Calu3 (cell line): ENCODE measurements around the gene LGALS7. TPM values are rescaled to one million over a fixed set of nuclear protein-coding genes. Genes with fewer than 3 reads are reported as not detected.
"Not testable (repeated sequence)": the region's sequence is repeated elsewhere in the genome, so short reads cannot be mapped to it uniquely, and the experiment has no call there.

Experiments used
- BruUV-seq: library from RNA; stranded (reverse); fragments of 400-500 nt; replicated peaks from 2 replicates; lab custom pipeline; 2021; lab: Mats Ljungman, UMichigan
- CTCF ChIA-PET: fragments of 300-600 bp; sonication (Branson Sonifier 250); formaldehyde crosslinking; loops from one replicate; lab custom pipeline; 2022; ENCODE audit warnings: antibody characterized with exemption; lab: Charles Lee
- DNase-seq: peaks from one replicate; pipeline ENCODE4 v3.0.0; 2022
- H3K27ac Mint-ChIP-seq: one replicate; pipeline ENCODE4 v1.8.0; 2022; ENCODE audit warnings: mixed read lengths; ENCODE audit not compliant: unreplicated experiment
- H3K27me3 Mint-ChIP-seq: one replicate; pipeline ENCODE4 v1.8.0; 2022; ENCODE audit warnings: mixed read lengths; ENCODE audit not compliant: unreplicated experiment
- H3K36me3 Mint-ChIP-seq: one replicate; pipeline ENCODE4 v1.8.0; 2022; ENCODE audit warnings: mild to moderate bottlenecking, moderate library complexity, mixed read lengths; ENCODE audit not compliant: insufficient read depth, unreplicated experiment
- H3K4me1 Mint-ChIP-seq: one replicate; pipeline ENCODE4 v1.8.0; 2022; ENCODE audit warnings: mild to moderate bottlenecking, low read depth, mixed read lengths; ENCODE audit not compliant: unreplicated experiment
- H3K4me3 Mint-ChIP-seq: one replicate; pipeline ENCODE4 v1.8.0; 2022; ENCODE audit warnings: mild to moderate bottlenecking, low read depth, moderate library complexity, mixed read lengths; ENCODE audit not compliant: unreplicated experiment
- H3K9me3 Mint-ChIP-seq: one replicate; pipeline ENCODE4 v1.8.0; 2022; ENCODE audit warnings: low read depth, mixed read lengths; ENCODE audit not compliant: unreplicated experiment
- intact Hi-C: fragments of 100-400 bp; cut with micrococcal nuclease; formaldehyde crosslinking; loops from one replicate; pipeline ENCODE4 v1.10.0; 2022; ENCODE audit not compliant: unreplicated experiment
- total RNA-seq: library from RNA; stranded (reverse); gene quantifications from 2 replicates; pipeline ENCODE4 v1.2.3, GENCODE V29; 2022
- TF ChIP-seq, protein P1 (sequence below): fragments of 200-600 bp; IDR thresholded peaks from one replicate; pipeline ENCODE4 v1.8.0; 2022; ENCODE audit warnings: antibody characterized with exemption; ENCODE audit not compliant: unreplicated experiment

Gene LGALS7
- total RNA-seq, 1 experiment from 2014 or later: not detected

DNA sequence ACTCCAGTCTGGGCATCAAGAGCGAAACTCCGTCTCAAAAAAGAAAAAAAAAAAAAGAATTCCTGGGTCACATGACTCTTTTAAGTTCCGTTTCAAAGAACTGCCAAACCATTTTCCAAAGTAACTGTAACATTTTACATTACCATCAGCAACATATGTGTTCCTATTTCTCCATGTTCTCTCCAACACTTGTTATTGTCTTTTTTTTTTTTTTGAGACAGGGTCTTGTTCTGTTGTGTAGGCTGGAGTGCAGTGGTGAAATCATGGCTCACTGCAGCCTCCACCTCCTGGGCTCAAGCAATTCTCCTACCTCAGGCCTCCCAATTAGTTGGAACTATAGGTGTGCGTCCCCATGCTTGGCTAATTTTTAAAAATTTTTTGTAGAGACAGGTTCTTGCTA, 22.2 kb upstream of the LGALS7 start:
- H3K4me1 Mint-ChIP-seq: no peaks in the 10 kb centered on the region
- DNase-seq: no peak
- CTCF ChIA-PET: no interaction called here
- H3K27me3 Mint-ChIP-seq: no peaks in the 10 kb centered on the region
- no peaks in the 10 kb centered on the region for H3K9me3 Mint-ChIP-seq
- no peak overlapping the region for H3K4me3 Mint-ChIP-seq
- H3K27ac Mint-ChIP-seq: no peak overlapping the region
- intact Hi-C loops: loop anchor here (5.0 kb wide), 1 partner anchor 33 kb away; no protein-coding TSS in a partner anchor
- peaks cover 13% of the 10 kb centered on the region for H3K36me3 Mint-ChIP-seq
- TF ChIP-seq, protein P1, sequence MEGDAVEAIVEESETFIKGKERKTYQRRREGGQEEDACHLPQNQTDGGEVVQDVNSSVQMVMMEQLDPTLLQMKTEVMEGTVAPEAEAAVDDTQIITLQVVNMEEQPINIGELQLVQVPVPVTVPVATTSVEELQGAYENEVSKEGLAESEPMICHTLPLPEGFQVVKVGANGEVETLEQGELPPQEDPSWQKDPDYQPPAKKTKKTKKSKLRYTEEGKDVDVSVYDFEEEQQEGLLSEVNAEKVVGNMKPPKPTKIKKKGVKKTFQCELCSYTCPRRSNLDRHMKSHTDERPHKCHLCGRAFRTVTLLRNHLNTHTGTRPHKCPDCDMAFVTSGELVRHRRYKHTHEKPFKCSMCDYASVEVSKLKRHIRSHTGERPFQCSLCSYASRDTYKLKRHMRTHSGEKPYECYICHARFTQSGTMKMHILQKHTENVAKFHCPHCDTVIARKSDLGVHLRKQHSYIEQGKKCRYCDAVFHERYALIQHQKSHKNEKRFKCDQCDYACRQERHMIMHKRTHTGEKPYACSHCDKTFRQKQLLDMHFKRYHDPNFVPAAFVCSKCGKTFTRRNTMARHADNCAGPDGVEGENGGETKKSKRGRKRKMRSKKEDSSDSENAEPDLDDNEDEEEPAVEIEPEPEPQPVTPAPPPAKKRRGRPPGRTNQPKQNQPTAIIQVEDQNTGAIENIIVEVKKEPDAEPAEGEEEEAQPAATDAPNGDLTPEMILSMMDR: no peak
- BruUV-seq: no TSS peak

DNA sequence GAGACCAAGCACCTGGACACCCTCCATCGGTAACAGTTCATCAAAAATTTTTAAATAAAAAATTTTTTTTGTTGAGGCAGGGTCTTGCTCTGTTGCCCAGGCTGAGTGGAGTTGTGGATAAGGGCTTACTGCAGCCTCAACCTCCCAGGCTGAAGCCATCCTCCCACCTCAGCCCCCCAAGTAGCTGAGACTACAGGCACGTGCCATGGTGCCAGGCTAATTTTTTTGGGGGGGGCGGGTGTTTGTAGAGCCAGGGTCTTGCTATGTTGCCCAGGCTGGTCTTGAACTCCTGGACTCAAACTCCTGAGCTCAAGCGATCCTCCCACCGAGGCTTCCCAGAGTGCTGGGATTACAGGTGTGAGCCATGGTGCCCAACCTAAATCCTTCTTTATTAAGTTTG, 20.4 kb upstream of the LGALS7 start:
- H3K27me3 Mint-ChIP-seq: no peaks in the 10 kb centered on the region

DNA sequence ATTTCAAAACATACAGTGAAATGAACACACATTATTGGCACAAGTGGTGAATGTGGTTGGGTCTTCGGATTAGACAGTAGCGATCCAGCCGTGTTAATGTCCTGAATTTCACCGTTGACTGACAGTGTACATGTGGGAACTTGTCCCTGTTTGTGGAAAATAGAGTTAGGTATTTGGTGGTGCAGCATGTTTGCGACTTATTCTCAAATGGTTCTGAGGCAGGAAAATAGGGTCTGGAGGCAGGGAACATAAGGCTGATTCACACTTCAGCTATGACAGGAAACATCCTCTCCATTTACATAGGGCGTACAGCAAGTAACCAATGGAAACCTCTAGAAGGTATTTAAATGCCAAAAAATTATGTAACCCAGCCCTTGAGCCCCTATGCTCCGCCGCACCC, 19.9 kb upstream of the LGALS7 start:
- Mint-ChIP-seq H3K27me3 (no peaks in the 10 kb centered on the region), H3K27ac (no peak overlapping the region), H3K9me3 (no peaks in the 10 kb centered on the region), H3K4me3 (no peak overlapping the region), H3K36me3 (peaks cover 13% of the 10 kb centered on the region), H3K4me1 (peaks cover 7% of the 10 kb centered on the region)
- DNase-seq: no peak
- TF ChIP-seq, protein P1: no peak
- BruUV-seq: no TSS peak
- CTCF ChIA-PET: interaction anchor here (1.6 kb wide), 1 partner anchor 10 kb away, joined by 3 read pairs; no protein-coding TSS in a partner anchor
- intact Hi-C loops: no loop called here

More for the DNA sequence above, 20.4 kb upstream of the LGALS7 start:
- no TSS peak for BruUV-seq
- DNase-seq: no peak
- Mint-ChIP-seq H3K4me3 (no peak overlapping the region), H3K4me1 (peaks cover 2% of the 10 kb centered on the region), H3K36me3 (peaks cover 13% of the 10 kb centered on the region), H3K9me3 (no peaks in the 10 kb centered on the region), H3K27ac (peak overlapping the region; percentile 46)
- CTCF ChIA-PET: interaction anchor here (0.6 to 1.6 kb wide), 3 partner anchors 10 to 137 kb away, joined by 3 to 4 read pairs (median 3); partner anchors contain the start of genes MRPS12 and SARS2
- intact Hi-C loops: no loop called here
- TF ChIP-seq, protein P1: no peak

DNA sequence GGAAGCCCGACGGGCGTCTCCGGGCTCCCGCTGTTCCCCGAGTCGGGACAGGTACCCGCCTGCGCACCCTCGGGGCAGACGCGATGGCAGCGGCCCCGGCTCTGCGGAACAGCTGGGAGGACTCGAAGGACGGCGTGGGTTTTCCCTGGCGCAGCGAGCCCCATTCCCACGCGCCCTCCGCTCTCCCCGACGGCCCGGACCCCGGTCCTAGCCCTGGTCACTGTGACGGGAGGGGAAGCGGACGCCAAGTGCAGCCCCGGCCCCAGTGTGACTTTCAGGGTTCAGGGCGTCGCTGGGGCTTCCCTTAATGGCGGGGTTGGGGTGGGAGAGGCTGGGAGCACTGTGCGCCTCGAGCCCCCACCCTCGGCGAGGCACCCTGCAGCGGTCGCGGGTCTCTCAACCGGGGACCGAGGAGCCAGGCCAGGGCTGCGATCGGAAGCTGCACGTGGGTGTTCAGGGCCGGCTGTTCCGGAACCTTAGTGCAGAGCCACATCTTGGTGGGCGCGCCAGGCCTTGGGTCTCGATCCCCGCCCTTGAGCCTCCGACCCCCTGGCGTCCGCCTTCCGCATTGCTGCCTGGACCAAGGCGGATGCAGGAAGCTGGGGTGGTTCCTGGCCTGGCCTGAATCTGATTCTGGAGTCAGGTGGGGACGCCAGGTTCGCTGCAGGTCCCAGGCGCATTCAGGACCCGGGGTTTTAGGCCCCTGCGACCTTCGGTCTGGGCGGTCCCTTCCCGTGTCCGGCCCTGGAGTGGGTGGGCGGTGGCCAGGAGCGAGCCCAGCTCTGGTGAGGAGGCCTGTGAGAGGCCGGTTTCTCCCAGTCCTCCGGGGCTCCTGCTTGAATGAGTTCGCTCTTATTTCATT, 19.2 kb upstream of the LGALS7 start:
- BruUV-seq: no TSS peak
- CTCF ChIA-PET: interaction anchor here (1.6 kb wide), 1 partner anchor 9 kb away, joined by 3 read pairs; no protein-coding TSS in a partner anchor
- Mint-ChIP-seq H3K4me1 (peaks cover 11% of the 10 kb centered on the region), H3K4me3 (no peak overlapping the region), H3K27ac (no peak overlapping the region), H3K9me3 (no peaks in the 10 kb centered on the region), H3K36me3 (peaks cover 13% of the 10 kb centered on the region), H3K27me3 (no peaks in the 10 kb centered on the region)
- DNase-seq: peak; percentile 36
- intact Hi-C loops: no loop called here
- TF ChIP-seq, protein P1: peak; percentile 40

DNA sequence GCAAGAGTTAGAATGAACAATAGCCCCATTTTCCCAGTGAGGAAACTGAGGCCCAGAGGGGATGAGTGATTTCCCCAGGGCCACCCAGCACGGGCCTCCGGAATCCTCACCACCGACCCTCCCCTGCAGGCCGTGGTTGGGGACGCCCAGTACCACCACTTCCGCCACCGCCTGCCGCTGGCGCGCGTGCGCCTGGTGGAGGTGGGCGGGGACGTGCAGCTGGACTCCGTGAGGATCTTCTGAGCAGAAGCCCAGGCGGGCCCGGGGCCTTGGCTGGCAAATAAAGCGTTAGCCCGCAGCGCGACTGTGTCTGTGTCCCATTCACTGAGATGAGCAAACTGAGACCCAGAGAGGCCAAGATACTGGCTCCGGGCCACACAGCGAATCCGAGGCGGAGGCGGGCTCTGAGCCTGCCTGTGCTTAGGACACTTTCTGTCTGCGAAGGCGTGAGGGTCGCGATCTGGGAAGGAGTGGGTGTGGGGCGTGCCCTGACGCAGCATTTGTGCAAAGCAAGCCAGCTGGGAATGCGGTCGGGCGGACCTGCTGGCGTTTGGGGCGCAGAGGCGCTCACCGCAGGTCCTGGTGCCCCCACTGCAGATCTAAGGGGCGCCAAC, 18.2 kb upstream of the LGALS7 start:
- intact Hi-C loops, H3K4me3 Mint-ChIP-seq, H3K27me3 Mint-ChIP-seq, BruUV-seq, H3K9me3 Mint-ChIP-seq, DNase-seq, CTCF ChIA-PET, H3K27ac Mint-ChIP-seq: not testable (repeated sequence)
- peaks cover 11% of the 10 kb centered on the region for H3K36me3 Mint-ChIP-seq
- H3K4me1 Mint-ChIP-seq: peaks cover 11% of the 10 kb centered on the region

DNA sequence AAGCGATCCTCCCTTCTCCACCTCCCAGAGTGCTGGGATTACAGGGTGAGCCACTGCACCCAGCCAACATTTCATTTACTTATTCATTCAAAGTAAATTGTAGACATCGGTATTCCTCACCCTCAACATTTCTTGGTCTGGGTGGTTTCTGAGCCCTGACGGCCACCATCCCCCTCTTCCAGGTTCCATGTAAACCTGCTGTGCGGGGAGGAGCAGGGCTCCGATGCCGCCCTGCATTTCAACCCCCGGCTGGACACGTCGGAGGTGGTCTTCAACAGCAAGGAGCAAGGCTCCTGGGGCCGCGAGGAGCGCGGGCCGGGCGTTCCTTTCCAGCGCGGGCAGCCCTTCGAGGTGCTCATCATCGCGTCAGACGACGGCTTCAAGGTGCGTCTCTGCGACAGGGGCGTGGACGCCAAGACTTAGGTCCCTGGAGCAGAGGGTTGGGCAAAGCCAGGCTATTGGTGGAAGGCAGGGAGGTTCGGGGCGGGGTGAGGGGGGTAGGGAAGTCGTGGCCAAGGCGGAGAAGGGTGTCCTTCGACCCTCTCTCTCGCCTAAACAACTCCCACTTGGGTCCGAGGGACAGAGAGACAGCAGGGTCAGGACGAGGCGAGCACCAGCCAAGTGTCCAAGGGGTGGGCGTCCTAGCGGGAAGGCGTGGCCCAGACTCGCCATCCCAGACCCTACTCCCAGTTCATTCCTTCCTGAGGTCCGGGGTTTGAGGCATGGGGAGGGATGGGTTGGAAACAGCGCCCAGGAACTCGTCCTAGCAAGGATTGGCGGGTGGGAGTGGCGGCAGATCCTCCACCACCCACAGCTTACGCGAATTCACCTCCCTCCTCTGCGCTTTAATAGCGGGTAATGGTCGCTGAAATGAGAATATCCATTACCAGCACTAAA, 17.4 kb upstream of the LGALS7 start:
- DNase-seq, H3K36me3 Mint-ChIP-seq, intact Hi-C loops, H3K27me3 Mint-ChIP-seq, BruUV-seq, H3K27ac Mint-ChIP-seq, H3K4me3 Mint-ChIP-seq, H3K9me3 Mint-ChIP-seq, CTCF ChIA-PET: not testable (repeated sequence)
- peaks cover 11% of the 10 kb centered on the region for H3K4me1 Mint-ChIP-seq
